Erythroblast (primary cell): ENCODE measurements around the gene ALKAL2.

ENCODE experiments used
- GATA1 ChIP-seq: IDR thresholded peaks from 2 replicates; pipeline ENCODE4 v1.6.1; 2011; ENCODE audit warnings: low read depth, mild to moderate bottlenecking, control low read depth, low read length, moderate library complexity
- POLR2A ChIP-seq: IDR thresholded peaks from 2 replicates; pipeline ENCODE4 v1.6.1; 2011; ENCODE audit warnings: mild to moderate bottlenecking, low read length

- TF ChIP-seq POLR2A (no peak), GATA1 (no peak)
Measured at GRCh38 chr2:273333-273732, 14.6 kb downstream of the ALKAL2 start.
